Panc1 (cell line): Measurements from ENCODE around the gene NFX1. TPM values are rescaled to one million over a fixed set of nuclear protein-coding genes. Genes with fewer than 3 reads are reported as not detected.

Experiments
- ATAC-seq: fragments of 200-7000 bp; cut with Tn5 transposase; 2 replicates; pipeline ENCODE4 v1.9.1; 2020; ENCODE audit warnings: mild to moderate bottlenecking, moderate library complexity
- BruUV-seq: library from RNA; stranded (reverse); fragments of 400-500 nt; replicated peaks from 2 replicates; lab custom pipeline; 2021; lab: Mats Ljungman, UMichigan
- CTCF ChIA-PET: fragments of 300-600 bp; sonication (Branson Sonifier 250); formaldehyde crosslinking; loops from one replicate; lab custom pipeline; 2022; ENCODE audit warnings: antibody characterized with exemption; lab: Charles Lee
- POLR2A ChIA-PET: fragments of 300-600 bp; sonication (Branson Sonifier 250); formaldehyde crosslinking; loops from one replicate; lab custom pipeline; 2022; ENCODE audit warnings: antibody characterized with exemption; lab: Charles Lee
- DNase-seq: peaks from one replicate; pipeline ENCODE4 v3.0.0-alpha.2; 2010; ENCODE audit warnings: low read depth, low spot score
- H3K27ac ChIP-seq: 2 replicates; pipeline ENCODE4 v1.5.1; 2011; ENCODE audit warnings: mild to moderate bottlenecking, low read length, inconsistent platforms
- H3K27me3 ChIP-seq: fragments of 200-500 bp; sonication (Bioruptor generic); 2 replicates; pipeline ENCODE4 v1.6.0; 2014; ENCODE audit warnings: low read length, inconsistent platforms; ENCODE audit not compliant: control insufficient read depth, insufficient read depth
- H3K36me3 ChIP-seq: fragments of 200-500 bp; sonication (Bioruptor generic); 2 replicates; pipeline ENCODE4 v1.5.1; 2014; ENCODE audit warnings: inconsistent platforms, mild to moderate bottlenecking, low read length, moderate library complexity; ENCODE audit not compliant: control insufficient read depth, insufficient read depth
- H3K4me1 ChIP-seq: 2 replicates; pipeline ENCODE4 v1.5.1; 2011; ENCODE audit warnings: inconsistent platforms, mild to moderate bottlenecking, low read length, moderate library complexity; ENCODE audit not compliant: control insufficient read depth, insufficient read depth
- H3K4me3 ChIP-seq, 2 experiments: 2 replicates each; pipeline ENCODE4 v1.5.1; 2011 to 2012; ENCODE audit warnings: low read depth in 2 of 2, low read length in 2 of 2, mild to moderate bottlenecking in 2 of 2, inconsistent platforms in 1 of 2, moderate library complexity in 1 of 2
- H3K9me3 ChIP-seq: fragments of 200-500 bp; sonication (Bioruptor generic); 2 replicates; pipeline ENCODE4 v1.5.1; 2014; ENCODE audit warnings: low read depth, mild to moderate bottlenecking, inconsistent platforms, low read length, moderate library complexity; ENCODE audit not compliant: control insufficient read depth, insufficient read depth
- CTCF ChIP-seq: fragments of 450-650 bp; IDR thresholded peaks from 2 replicates; pipeline ENCODE4 v1.5.1; 2017; ENCODE audit warnings: mild to moderate bottlenecking
- POLR2AphosphoS5 ChIP-seq: IDR thresholded peaks from 2 replicates; pipeline ENCODE4 v1.6.1; 2012; ENCODE audit warnings: mild to moderate bottlenecking, low read depth, low read length, moderate library complexity
- REST ChIP-seq, 2 experiments: IDR thresholded peaks; 2 replicates each; pipeline ENCODE4 v1.6.1; 2011 to 2012; ENCODE audit warnings: low read depth in 2 of 2, control low read depth in 1 of 2, low read length in 1 of 2, mild to moderate bottlenecking in 1 of 2, moderate library complexity in 1 of 2; ENCODE audit not compliant: insufficient read depth in 1 of 2
- SIN3A ChIP-seq: IDR thresholded peaks from 2 replicates; pipeline ENCODE4 v1.6.1; 2012; ENCODE audit warnings: low read depth, mild to moderate bottlenecking, low read length, moderate library complexity, borderline replicate concordance; ENCODE audit not compliant: insufficient read depth
- TCF7L2 ChIP-seq: IDR thresholded peaks from 2 replicates; pipeline ENCODE4 v1.6.1; 2011; ENCODE audit warnings: mild to moderate bottlenecking, low read depth, low read length, inconsistent platforms
- in situ Hi-C: cut with HindIII; loops from 2 replicates; pipeline ENCODE4 v1.10.0; 2016; ENCODE audit warnings: low sequenced_read_pairs, low pct_unique_long_range_greater_than_20kb
- intact Hi-C: fragments of 100-400 bp; cut with micrococcal nuclease; formaldehyde crosslinking; loops from one replicate; pipeline ENCODE4 v1.10.0; 2022; ENCODE audit not compliant: unreplicated experiment
- total RNA-seq: library from RNA; stranded (reverse); gene quantifications from one replicate; pipeline ENCODE4 v1.2.1, GENCODE V29; 2021; ENCODE audit not compliant: unreplicated experiment

The NFX1 gene
- total RNA-seq, 1 experiment from 2014 or later: 38.1 TPM

GRCh38 chr9:33242609-33243134 is 47.6 kb upstream of the NFX1 start:
- ChIA-PET CTCF (no interaction called here), POLR2A (no interaction called here)
- TF ChIP-seq POLR2AphosphoS5 (no peak), SIN3A (no peak), TCF7L2 (no peak), CTCF (no peak), REST (IDR thresholded peaks at IDR 0.05; ENCODE audit: insufficient read depth in 1 of 2, low read depth in 2 of 2, low read length in 1 of 2) (no peak)
- Histone ChIP-seq H3K27me3 (no peaks in the 10 kb centered on the region), H3K9me3 (no peaks in the 10 kb centered on the region), H3K4me3 (no peak overlapping the region), H3K27ac (no peak overlapping the region), H3K4me1 (no peaks in the 10 kb centered on the region), H3K36me3 (no peaks in the 10 kb centered on the region)
- DNase-seq (no peak), ATAC-seq (no peak)
- no TSS peak for BruUV-seq
- intact Hi-C loops (no loop called here), in situ Hi-C loops (no loop called here)

- DNase-seq: no peak
- H3K27ac ChIP-seq: no peak overlapping the region
- no TSS peak for BruUV-seq
- ChIA-PET CTCF (no interaction called here), POLR2A (interaction anchor here (0.6 to 0.8 kb wide), 2 partner anchors 19 to 865 kb away, joined by 3 to 5 read pairs; no protein-coding TSS in a partner anchor)
- ATAC-seq: no peak
- H3K4me1 ChIP-seq: no peaks in the 10 kb centered on the region
- no peaks in the 10 kb centered on the region for H3K36me3 ChIP-seq
- H3K4me3 ChIP-seq: no peak overlapping the region
- in situ Hi-C loops (no loop called here), intact Hi-C loops (no loop called here)
- H3K9me3 ChIP-seq: no peaks in the 10 kb centered on the region
- no peak for TF ChIP-seq POLR2AphosphoS5
- TF ChIP-seq REST (IDR thresholded peaks at IDR 0.05; ENCODE audit: insufficient read depth in 1 of 2, low read depth in 2 of 2, low read length in 1 of 2): no peak
- no peak for TF ChIP-seq CTCF
- no peaks in the 10 kb centered on the region for H3K27me3 ChIP-seq
These were observed 46.1 kb upstream of the NFX1 start for GRCh38 chr9:33244137-33244784.
